Measurements from ENCODE around the gene CEP104.

CEP104 gene

GRCh38 chr1:3776231-3776961 is 80.6 kb downstream of the CEP104 start:
- DNase-seq: no peak

GRCh38 chr1:3775490-3776230 is 81.4 kb downstream of the CEP104 start:
- DNase-seq: peak in 2 of 4 experiments; percentile 28

- DNase-seq: no peak
These were observed 82.0 kb downstream of the CEP104 start for GRCh38 chr1:3774946-3775489.

- no peak for DNase-seq
These were observed 82.6 kb downstream of the CEP104 start for GRCh38 chr1:3774276-3774945.

- no peak for DNase-seq
These were observed 83.3 kb downstream of the CEP104 start for GRCh38 chr1:3773572-3774275.

- DNase-seq: no peak
These were observed 84.1 kb downstream of the CEP104 start, which contains the start of gene SMIM1 for GRCh38 chr1:3772715-3773571. TSS of gene SMIM1 (plus strand) at chr1:3772749. CDS start at chr1:3775374, 2,625 bp downstream.

- peak; percentile 82 to 85 (median 84) for DNase-seq
These were observed 84.8 kb downstream of the CEP104 start for GRCh38 chr1:3772027-3772714.

- no peak for DNase-seq
These were observed 85.6 kb downstream of the CEP104 start for GRCh38 chr1:3771108-3772026.

- DNase-seq: no peak
These were observed 86.8 kb downstream of the CEP104 start for GRCh38 chr1:3770047-3770765.

- DNase-seq: no peak
These were observed 88.1 kb downstream of the CEP104 start for GRCh38 chr1:3768811-3769390.

GRCh38 chr1:3767328-3767925 is 89.6 kb downstream of the CEP104 start:
- no peak for DNase-seq

GRCh38 chr1:3763351-3764125 is 93.5 kb downstream of the CEP104 start:
- DNase-seq: no peak

GRCh38 chr1:3762873-3763228 is 94.2 kb downstream of the CEP104 start:
- no peak for DNase-seq

GRCh38 chr1:3762151-3762872 is 94.7 kb downstream of the CEP104 start:
- DNase-seq: no peak
